HK-2 (cell line): ENCODE results near the gene CPEB3.
"Not testable (repeated sequence)": the region's sequence is repeated elsewhere in the genome, so short reads cannot be mapped to it uniquely, and the experiment has no call there.

Experiments used
- DNase-seq: peaks from one replicate; pipeline ENCODE4 v3.0.0-alpha.2; 2018; ENCODE audit not compliant: unreplicated experiment

The CPEB3 gene

DNA sequence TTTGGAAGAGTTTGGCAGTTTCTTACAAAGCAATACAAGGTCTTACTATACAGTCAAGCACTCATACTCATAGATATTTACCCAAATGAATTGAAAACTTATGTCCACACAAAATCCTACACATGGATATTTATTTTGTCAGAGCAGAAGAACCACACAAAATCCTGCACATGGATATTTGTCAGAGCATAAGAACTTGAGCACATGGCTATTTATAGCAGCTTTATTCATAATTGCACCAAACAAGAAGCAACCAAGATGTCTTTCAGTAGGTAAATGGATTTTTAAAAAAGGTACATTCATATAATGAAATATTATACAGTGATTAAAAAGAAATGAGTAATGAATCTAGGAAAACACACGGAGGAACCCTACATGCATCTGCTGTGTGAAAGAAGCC lies 251.9 kb downstream of the CPEB3 start:
- DNase-seq: no peak

DNA sequence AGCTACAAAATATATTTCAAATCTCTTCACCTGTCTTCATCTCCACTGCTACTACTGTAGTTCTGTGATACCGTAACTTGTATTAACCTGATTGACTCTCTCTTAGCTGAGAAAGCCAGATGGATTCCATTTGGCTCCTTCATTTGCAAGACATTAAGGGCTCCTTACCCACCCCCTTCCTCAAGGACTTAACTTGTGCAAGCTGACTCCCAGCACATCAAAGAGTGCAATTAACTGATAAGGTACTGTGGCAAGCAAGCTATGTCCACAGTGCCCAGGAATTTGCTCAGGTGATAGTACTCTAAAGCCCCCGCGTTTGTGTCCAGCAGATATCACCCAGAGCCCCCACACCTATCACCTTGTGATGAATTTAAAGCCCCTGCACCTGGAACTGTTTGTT lies 257.8 kb downstream of the CPEB3 start:
- DNase-seq: not testable (repeated sequence)

DNA sequence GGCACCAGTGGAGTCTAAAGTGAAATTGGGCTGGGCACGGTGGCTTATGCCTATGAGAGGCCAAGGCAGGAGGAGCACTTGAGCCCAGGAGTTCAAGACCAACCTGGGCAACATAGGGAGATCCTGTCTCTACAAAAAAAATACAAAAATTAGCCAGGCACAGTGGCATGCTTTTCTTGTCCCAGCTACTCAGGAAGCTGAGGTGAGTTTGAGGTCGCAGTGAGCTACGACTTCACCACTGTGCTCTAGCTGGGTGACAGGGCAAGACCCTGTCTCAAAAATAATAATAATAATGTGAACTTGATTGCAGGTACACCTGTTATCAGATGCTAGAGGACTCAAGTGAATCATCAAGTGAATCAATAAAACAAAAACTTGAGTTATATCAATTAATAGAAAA lies 259.3 kb downstream of the CPEB3 start:
- DNase-seq: no peak

DNA sequence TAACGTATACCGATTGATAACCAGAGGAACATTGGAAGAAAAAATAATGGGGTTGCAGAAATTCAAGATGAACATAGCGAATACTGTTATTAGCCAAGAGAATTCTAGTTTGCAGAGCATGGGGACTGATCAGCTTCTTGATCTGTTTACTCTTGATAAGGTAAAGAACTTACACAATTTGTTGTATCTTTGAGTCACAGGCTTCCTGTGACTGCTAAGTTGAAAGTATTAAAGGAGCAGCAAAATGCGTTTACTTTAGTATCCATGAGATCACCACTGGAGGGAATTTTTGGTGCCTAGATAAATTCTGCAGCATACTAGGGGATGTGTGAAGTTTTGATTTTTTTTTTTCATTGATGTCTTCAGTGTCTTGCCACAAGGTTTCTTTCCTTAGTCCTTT lies 263.7 kb downstream of the CPEB3 start:
- no peak for DNase-seq

DNA sequence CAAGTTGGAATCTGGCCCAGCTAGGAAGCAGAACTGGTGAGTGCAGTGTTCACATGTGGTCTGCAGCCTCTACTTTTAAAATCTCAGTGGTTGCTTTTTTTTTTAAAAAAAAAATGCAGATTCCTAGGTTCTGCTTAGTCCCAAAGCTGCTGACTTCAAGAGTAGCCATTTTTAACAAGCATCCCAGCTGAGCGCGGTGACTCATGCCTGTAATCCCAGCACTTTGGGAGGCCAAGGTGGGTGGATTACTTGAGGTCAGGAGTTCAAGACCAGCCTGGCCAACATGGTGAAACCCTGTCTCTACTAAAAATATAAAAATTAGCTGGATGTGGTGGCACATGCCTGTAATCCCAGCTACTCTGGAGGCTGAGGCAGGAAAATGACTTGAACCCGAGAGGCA lies 265.5 kb downstream of the CPEB3 start:
- not testable (repeated sequence) for DNase-seq

DNA sequence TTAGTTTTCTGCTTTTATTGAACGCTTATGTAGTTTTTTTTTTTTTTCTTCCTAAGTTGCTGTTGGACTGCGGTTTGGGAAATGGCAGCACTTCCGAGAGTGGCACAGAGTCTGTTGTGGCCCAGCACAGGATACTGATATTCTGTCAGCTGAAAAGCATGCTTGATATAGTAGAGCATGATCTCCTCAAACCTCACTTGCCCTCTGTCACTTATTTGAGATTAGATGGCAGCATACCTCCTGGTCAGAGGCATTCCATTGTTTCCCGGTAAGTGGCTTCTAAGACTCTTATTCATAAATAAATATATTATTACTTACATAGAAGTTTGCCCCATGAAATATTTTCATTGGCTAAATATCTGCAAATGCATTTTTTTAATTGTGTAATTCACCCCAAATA lies 266.2 kb downstream of the CPEB3 start:
- DNase-seq: no peak

DNA sequence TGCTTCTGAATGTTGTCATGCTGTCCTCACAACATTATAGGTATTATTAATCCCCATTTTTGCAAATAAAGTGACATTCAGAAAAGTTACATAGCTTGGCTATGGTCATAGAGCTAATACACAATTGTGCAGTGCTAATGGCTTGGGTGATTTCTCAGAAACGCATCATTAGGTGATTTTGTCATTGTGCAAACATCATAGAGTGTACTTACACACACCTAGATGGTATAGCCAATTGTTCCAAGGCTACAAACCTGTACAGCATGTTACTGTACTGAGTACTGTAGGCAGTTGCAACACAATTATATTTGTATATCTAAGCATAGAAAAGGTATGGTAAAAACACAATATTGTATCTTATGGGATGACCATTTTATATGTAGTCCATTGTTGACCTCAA lies 276.3 kb downstream of the CPEB3 start:
- DNase-seq: no peak

DNA sequence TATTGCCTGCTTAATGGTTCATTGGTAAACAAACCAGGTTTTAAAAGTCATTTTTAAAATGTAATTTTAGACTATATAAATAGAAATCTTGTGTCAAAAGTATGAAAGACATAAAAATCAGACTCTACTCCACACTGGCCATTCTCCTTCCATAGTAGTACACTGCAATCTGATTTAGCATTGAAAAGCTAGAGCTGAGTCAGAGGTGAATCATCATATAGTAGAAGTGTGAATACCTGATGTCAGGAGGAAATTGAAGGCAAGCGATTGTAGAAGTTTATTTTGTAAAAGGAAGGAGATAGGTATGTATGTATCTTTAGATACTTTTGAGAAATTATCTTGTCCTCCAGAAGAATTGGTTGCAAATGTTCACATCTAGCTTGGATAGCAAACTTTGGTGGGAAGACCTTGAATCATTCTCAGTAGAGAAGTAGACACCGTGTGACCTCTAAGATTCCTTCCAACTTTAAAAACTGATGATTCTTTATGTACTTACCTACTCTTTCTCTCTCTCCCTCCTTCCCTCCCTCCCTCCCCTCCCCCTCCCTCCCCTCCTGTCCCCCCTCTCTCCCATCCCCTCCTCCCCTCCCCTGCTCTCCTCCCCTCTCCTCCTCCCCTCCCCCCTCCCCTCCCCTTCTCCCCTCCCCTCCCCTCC lies 279.2 kb downstream of the CPEB3 start:
- no peak for DNase-seq

DNA sequence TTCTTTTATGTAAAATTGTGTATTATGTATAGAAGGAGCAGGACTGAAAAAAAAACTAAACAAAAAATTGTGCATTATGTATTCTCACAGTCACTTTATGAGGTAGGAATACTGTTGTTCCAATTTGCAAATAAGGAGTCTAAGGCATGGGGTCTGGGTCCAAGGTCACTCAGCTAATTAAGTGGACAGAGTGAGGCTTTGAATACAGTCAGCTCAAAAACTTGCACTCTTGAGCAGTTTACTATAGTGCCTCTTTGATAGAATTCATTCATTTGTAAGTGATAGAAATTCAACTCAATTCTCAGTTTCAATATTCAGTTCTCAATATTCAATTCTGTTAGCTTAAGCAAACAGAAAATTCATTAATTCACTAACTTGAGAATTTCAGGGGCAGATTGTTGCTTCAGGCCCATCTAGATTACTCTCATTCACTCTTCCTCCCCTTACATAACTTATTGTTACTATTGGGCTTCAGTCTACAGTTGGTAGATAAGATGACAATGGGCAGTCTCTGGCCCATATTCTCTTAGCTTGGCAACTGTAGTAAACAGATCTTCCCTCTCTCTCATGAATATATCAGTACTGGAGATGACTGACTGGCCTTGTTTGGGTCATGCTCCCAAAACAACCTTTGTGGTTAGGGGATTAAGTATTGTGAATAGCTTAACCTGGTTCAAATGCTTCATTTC lies 280.7 kb downstream of the CPEB3 start:
- no peak for DNase-seq

DNA sequence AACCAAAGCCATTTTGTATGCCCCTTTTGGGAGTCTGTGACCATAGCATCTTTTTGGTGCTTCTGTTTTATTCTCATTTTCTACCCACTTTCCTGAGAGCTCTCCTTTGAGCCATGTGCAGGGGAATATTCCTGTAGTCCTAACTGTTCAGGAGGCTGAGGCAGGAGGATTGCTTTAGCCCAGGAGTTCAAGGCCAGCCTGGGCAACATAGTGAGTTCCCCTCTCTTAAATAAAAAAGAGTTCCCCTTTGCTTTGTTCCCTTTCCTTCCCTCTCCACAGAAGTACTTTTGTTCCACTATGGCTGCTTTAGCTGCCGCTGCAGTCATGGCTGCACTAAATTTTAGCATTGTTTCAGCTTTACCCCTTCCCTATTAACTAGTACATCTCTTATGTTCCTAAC lies 281.4 kb downstream of the CPEB3 start:
- DNase-seq: no peak

DNA sequence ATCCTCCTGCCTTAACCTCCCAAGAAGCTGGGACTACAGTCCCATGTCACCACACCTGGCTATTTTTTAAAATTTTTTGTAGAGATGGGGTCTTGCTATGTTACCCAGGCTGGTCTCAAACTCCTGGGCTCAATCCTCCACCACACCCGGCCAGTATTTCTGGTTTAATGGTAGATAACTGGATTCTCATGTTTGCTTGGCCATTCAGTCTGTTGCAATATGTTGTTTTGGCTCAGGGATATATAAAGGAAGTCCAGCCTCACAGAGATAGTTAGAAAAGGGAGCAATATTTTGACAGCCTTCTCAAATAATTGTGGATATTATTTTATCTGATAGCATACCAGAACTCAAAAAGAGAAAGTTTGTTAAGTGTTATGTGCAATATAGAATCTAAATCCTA lies 284.9 kb downstream of the CPEB3 start:
- no peak for DNase-seq

DNA sequence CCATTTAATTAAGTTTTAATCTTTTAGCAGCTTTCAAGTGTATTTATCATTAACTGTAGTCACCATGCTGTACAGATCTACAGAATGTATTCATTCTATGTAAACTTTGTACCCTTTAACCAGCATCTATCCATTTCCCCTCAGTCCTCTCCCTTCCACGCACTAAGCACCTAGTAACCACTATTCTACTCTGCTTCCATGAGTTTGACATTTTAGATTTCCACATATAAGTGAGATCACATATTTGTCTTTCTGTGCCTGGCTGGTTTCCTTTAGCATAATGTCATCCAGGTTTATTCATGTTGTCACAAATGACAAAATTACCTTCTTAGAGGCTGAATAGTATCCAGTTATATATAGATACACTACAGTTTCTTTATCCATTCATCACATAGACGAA lies 287.6 kb downstream of the CPEB3 start:
- no peak for DNase-seq

DNA sequence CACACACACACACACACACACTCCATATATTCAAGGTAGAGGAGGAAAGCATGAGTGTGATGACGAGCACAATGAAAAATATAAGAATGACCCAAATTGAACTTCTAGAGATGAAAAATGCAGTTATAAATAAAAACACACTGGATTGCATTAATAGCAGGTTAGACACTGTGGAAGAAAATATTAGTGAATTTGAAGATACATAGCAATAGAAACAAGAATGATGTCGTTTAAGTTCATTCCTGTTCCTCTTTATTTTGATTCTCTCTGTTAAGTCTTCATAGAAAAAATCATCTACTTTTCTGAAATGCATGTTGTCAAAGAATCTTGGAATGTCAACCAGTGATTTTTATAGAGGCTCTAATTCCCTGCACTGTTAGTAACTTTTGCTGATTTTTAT lies 288.9 kb downstream of the CPEB3 start:
- DNase-seq: no peak

DNA sequence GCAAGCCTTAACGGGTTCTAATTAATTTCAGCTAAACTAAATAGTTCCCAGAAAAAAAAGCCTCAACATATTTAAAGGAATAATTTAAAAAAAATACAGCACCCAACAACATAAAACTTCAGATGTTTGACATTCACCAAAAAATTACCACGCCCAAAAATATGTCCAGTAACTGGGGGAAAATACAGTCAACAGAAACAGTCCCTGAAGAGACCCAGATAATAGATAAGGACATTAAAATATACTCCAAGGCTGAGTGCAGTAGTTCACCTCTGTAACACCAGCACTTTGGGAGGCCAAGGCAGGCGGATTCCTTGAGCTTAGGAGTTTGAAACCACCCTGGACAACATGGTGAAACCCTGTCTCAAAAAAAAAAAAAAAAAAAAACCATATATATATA lies 289.3 kb downstream of the CPEB3 start:
- DNase-seq: no peak
